GM20431 (cell line): ENCODE data around the gene PKD2L1.
"Not testable (repeated sequence)": the region's sequence is repeated elsewhere in the genome, so short reads cannot be mapped to it uniquely, and the experiment has no call there.

Source experiments
- in situ Hi-C: fragments of 300-500 bp; cut with MseI, MboI; formaldehyde crosslinking; loops from one replicate; pipeline ENCODE4 v1.15.0; 2020; ENCODE audit warnings: low sequenced_read_pairs; ENCODE audit not compliant: unreplicated experiment

PKD2L1 gene

GRCh38 chr10:100330079-100330478, at the start of gene PKD2L1:
TSS of gene PKD2L1 (minus strand) at chr10:100330228. CDS start at chr10:100330103, 125 bp downstream.
- in situ Hi-C loops: no loop called here

GRCh38 chr10:100377830-100378229, 47.8 kb upstream of the PKD2L1 start:
- in situ Hi-C loops: no loop called here

GRCh38 chr10:100376656-100377055, 46.6 kb upstream of the PKD2L1 start:
- in situ Hi-C loops: not testable (repeated sequence)

DNA sequence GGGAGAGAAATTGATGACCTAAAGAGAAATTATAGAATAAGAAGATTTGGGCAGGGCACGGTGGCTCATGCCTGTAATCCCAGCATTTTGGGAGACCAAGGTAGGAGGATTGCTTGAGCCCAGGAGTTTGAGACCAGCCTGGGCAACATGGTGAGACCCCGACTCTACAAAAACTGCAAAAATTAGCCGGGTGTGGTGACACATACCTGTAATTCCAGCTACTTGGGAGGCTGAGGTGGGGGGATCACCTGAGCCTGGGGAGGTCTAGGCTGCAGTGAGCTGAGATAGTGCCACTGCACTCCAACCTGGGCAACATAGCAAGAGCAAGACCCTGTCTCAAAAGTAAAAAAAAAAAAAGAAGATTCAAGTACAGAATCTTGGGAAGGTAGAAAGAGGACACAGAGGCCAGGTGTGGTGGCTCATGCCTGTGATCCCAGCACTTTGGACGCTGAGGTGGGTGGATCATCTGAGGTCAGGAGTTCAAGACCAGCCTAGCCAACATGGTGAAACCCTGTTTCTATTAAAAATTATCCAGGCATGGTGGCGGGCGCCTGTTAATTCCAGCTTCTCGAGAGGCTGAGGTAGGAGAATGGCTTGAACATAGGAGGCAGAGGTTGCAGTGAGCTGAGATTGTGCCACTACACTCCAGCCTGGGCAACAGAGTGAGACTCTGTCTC, 44.8 kb upstream of the PKD2L1 start:
- in situ Hi-C loops: not testable (repeated sequence)

DNA sequence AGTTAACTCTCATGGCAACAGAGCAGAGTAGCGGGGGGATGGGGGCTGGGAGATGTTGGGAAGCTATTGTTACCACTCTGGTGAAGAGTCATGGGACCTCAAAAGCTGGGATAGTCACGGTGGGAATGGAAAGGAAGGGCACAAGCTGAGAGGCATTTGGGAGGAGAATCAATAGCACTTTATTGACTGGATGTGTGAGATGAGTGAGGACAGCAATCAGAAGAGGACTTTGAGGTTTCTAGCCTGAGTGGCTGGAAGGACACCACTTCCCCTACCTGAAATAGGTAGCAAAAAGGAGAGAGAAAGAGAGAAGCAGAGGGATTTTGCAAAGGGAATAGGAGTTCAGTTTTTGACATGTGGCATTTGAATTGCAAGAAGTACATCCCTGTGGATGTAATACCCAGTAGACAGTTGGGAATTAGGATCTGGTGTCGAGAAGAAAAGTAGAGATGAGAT, 44.2 kb upstream of the PKD2L1 start:
- in situ Hi-C loops: no loop called here

GRCh38 chr10:100373298-100374199, 43.5 kb upstream of the PKD2L1 start:
- in situ Hi-C loops: no loop called here

GRCh38 chr10:100372415-100373297, 42.6 kb upstream of the PKD2L1 start:
- in situ Hi-C loops: no loop called here

DNA sequence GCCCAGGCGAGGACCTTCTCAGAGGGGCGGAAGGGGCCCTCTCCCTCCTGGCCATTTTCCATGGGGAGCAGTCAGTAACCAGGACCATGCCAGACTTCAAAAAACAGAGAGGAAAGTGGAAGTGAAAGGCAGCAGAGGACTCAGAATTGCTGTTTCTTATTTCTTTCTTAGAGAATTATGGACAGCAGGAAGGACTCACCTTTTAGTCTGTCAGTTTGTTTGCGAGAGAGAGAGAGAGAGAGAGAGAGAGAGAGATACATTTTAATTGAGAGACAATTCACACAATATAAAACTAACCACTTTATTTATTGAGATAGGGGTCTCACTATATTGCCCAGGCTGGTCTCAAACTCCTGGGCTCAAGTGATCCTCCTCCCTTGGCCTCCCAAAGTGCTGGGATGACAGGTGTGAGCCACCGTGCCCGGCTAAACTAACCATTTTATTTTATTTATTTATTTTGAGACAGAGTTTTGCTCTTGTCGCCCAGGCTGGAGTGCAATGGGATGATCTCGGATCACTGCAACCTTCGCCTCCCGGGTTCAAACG, 41.5 kb upstream of the PKD2L1 start:
- in situ Hi-C loops: no loop called here

GRCh38 chr10:100370714-100371481, 40.9 kb upstream of the PKD2L1 start:
- in situ Hi-C loops: no loop called here

- in situ Hi-C loops: no loop called here
These were observed 38.7 kb upstream of the PKD2L1 start for GRCh38 chr10:100368721-100369120.

DNA sequence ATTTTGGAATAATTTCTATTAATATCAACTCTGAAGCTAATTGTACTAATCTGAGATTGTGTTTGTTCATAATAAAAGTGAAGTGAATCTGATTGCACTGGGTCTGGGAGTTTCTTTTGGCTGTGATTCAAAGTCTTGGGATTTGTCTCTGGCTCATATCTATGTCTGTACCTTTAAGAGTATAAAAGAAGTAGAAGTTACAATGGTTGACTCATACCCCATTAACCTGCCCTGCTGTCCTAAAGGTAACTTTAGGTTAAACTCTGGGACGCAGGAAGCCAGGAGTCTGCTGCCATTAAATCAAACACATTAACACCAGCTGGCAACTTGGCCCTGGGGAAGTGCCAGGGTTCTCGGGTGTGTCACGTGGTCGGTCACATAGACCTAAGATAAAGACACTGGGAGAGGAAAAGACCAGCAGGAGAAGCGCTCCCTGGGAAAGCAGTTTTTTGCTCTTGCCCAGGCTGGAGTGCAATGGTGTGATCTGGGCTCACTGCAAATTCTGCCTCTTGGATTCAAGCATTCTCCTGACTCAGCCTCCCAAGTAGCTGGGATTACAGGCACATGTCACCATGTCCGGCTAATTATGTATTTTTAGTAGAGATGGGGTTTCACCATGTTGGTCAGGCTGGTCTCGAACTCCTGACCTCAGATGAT, 34.8 kb upstream of the PKD2L1 start:
- in situ Hi-C loops: no loop called here

GRCh38 chr10:100364175-100364574, 34.1 kb upstream of the PKD2L1 start:
- in situ Hi-C loops: no loop called here

DNA sequence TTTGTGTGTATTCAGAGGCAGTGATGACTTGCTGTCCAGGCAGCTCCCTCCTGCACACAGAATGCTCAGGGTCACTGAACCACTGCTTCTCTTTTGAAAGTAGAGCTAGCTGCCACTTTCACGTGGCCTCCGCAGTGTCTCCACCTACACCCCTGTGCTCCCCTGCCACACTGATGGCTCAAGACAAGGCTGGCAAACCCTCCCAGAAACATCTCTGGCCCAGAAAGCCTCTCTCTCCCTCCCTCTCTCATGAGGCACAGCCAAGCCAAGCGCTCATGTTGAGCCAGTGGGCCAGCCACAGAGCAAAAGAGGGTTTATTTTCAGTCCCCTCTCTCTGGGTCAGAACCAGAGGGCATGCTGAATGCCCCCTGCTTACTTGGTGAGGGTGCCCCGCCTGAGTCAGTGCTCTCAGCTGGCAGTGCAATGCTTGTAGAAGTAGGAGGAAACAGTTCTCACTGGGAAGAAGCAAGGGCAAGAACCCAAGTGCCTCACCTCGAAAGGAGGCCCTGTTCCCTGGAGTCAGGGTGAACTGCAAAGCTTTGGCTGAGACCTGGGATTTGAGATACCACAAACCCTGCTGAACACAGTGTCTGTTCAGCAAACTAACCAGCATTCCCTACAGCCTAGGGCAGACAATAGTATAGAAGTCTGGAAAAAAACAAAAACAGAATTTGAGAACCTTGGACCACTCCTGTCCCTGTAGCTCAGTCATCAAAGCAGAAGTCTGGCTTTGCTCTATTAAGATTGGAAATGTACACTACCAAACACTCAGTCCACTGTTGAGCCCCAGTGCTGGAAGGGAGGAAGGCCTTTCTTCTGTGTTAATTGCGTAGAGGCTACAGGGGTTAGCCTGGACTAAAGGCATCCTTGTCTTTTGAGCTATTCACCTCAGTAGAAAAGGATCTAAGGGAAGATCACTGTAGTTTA, 32.8 kb upstream of the PKD2L1 start:
- in situ Hi-C loops: no loop called here

DNA sequence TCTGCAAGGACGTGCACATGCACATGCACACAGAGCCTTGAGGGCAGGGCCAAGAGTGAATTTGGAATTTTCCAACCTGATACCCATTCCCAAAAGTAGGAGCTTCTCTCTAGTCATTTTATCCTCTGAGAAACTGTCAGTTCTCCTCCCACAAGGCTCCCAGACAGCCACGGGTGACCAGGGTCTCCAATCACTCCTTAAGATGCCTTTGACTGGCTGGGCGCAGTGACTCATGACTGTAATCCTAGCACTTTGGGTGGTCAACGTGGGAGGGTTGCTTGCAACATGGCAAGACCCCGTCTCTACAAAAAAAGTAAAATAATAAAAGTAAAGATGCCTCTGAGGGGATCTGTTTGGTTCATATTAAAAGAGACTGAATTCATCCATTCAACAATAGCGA, 30.2 kb upstream of the PKD2L1 start:
- in situ Hi-C loops: no loop called here

GRCh38 chr10:100359529-100360150, 29.6 kb upstream of the PKD2L1 start:
- in situ Hi-C loops: no loop called here

DNA sequence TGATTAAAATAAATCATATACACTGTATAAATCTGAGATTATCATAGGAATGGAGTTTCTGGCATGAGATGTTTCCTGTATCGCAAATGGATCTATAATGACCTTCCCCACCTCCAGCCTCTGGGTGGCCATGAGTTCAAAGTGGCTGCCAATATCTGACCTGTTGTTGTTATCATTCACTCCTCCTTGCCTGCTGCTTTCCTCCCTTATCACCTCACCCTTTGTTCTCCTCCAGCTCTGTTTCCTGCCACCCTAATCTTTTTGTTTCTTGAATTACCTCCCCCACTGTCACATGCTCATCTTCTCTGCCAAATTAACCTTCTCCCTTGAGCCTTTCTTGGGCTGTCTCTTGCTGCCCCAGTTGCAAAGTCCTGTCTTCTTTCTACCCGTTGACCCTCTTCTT, 29.0 kb upstream of the PKD2L1 start:
- in situ Hi-C loops: no loop called here
